Spleen (tissue), 7 donors: Measurements from ENCODE around the gene DTX1.

Experiments
- POLR2A ChIP-seq, 3 donors: fragments of 450-650 bp; IDR thresholded peaks; one replicate each; pipeline ENCODE4 v1.5.1; 2017; ENCODE audit warnings: antibody characterized with exemption in 3 of 3, mild to moderate bottlenecking in 1 of 3
- POLR2AphosphoS5 ChIP-seq, 3 donors: sonication (generic); formaldehyde crosslinking; IDR thresholded peaks; one replicate each; pipeline ENCODE4 v1.5.1; 2017; ENCODE audit warnings: antibody characterized with exemption in 3 of 3
- TF ChIP-seq, protein P1 (sequence below), 11 experiments: fragments of 200-600 bp in 7 of 11; fragments of 450-650 bp in 4 of 11; sonication (generic) in 4 of 11; IDR thresholded peaks in 8 of 11; conservative IDR thresholded peaks in 3 of 11; 1 replicate in 7 of 11; 2 replicates in 4 of 11; pipeline versions ENCODE4 v1.4.0 to v1.8.0; 2016 to 2021; ENCODE audit warnings: antibody characterized with exemption in 11 of 11, inconsistent platforms in 4 of 11, mild to moderate bottlenecking in 1 of 11
- donor health status: DM: no; HTN: no; CAD: no; lungs with moderate emphysema.
- donor health status: DM: no; HTN: no; CAD: no.
- donor health status: DM: no; HTN: no; CAD: no.

DNA sequence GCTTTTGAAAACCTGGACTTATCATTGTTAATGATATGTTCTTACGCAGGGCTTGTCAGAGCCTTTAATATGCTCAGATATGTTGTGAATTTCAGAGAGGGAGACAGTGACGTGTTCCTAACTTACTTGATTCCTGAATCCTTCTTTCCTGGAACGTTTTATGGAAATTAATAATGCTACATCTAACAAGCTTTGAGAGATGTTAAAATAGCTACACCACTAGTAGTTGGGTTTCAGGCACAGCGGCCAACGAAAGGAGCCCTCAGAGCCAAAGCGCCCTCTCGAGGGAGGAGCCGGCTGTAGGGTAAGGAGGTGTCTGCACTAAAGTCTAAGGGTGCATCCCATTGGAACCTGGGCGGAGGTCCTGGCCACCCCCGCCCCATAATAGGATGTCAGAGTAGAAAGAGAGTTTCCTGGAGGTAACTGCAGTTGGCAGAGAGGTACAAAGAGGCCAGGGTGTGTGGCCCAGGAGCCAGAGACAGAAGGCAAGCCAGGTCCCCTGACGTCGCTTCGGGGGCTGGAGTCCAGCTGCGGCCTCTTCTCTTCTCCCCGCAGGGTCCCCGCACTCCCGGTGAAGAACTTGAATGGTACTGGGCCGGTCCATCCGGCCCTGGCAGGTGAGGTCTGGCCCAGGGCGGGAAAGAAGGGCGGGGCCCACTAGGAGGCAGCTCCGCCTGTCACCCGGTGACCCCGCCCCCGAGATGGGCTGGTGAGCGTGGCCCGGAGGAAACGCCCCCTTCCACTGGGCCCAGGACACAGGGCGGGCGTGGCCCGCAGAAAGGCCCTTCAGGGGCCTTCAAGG, 36.3 kb downstream of the DTX1 start:
- TF ChIP-seq POLR2AphosphoS5 (IDR thresholded peaks at IDR 0.05) (peak in 2 of 3 donors; percentile 32 to 56), POLR2A (IDR thresholded peaks at IDR 0.05) (no peak)
- TF ChIP-seq, protein P1, sequence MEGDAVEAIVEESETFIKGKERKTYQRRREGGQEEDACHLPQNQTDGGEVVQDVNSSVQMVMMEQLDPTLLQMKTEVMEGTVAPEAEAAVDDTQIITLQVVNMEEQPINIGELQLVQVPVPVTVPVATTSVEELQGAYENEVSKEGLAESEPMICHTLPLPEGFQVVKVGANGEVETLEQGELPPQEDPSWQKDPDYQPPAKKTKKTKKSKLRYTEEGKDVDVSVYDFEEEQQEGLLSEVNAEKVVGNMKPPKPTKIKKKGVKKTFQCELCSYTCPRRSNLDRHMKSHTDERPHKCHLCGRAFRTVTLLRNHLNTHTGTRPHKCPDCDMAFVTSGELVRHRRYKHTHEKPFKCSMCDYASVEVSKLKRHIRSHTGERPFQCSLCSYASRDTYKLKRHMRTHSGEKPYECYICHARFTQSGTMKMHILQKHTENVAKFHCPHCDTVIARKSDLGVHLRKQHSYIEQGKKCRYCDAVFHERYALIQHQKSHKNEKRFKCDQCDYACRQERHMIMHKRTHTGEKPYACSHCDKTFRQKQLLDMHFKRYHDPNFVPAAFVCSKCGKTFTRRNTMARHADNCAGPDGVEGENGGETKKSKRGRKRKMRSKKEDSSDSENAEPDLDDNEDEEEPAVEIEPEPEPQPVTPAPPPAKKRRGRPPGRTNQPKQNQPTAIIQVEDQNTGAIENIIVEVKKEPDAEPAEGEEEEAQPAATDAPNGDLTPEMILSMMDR (IDR thresholded peaks at IDR 0.05 in 8 of 11, conservative IDR thresholded peaks at IDR 0.05 in 3 of 11): peak in 5 of 11 experiments; percentile 19 to 51 (median 24)
